Neural cell (in vitro differentiated cells): ENCODE measurements around the gene C1orf167. TPM values are rescaled to one million over a fixed set of nuclear protein-coding genes. Genes with fewer than 3 reads are reported as not detected.

Experiments used
- H2AFZ ChIP-seq: fragments of 200-600, 300-800 bp; sonication (generic), shearing (Covaris generic); 2 replicates; pipeline ENCODE4 v1.6.0; 2014; ENCODE audit warnings: low read depth, mild to moderate bottlenecking, antibody characterized with exemption, low read length, moderate library complexity
- H3F3A ChIP-seq: fragments of 200-600 bp; shearing (Covaris generic); 2 replicates; pipeline ENCODE4 v1.6.1; 2016; ENCODE audit warnings: mild to moderate bottlenecking, moderate library complexity, mixed read lengths, antibody characterized with exemption, low read length; ENCODE audit not compliant: insufficient read depth, poor library complexity, severe bottlenecking
- H3K27ac ChIP-seq: fragments of 200-600, 300-800 bp; sonication (generic), shearing (Covaris generic); 2 replicates; pipeline ENCODE4 v1.5.1; 2014; ENCODE audit warnings: mild to moderate bottlenecking, low read length, moderate library complexity
- H3K27me3 ChIP-seq: fragments of 300-800, 200-600 bp; sonication (generic), shearing (Covaris generic); 2 replicates; pipeline ENCODE4 v1.6.0; 2014; ENCODE audit warnings: mild to moderate bottlenecking, low read depth, low read length, moderate library complexity; ENCODE audit not compliant: insufficient read depth
- H3K36me3 ChIP-seq: fragments of 300-800, 200-600 bp; sonication (generic), shearing (Covaris generic); 2 replicates; pipeline ENCODE4 v1.5.1; 2014; ENCODE audit warnings: mild to moderate bottlenecking, antibody characterized with exemption, low read length, moderate library complexity; ENCODE audit not compliant: insufficient read depth
- H3K4me2 ChIP-seq: fragments of 300-800, 200-600 bp; sonication (generic), shearing (Covaris generic); 2 replicates; pipeline ENCODE4 v1.6.0; 2014; ENCODE audit warnings: mild to moderate bottlenecking, low read length
- H3K4me3 ChIP-seq: fragments of 300-800, 200-600 bp; sonication (generic), shearing (Covaris generic); 2 replicates; pipeline ENCODE4 v1.5.1; 2014; ENCODE audit warnings: mild to moderate bottlenecking, low read length, moderate library complexity
- H3K79me2 ChIP-seq: fragments of 200-600 bp; shearing (Covaris generic); replicated peaks from 2 replicates; pipeline ENCODE4 v1.6.0; 2014; ENCODE audit warnings: mild to moderate bottlenecking, low read length, moderate library complexity; ENCODE audit not compliant: insufficient read depth
- H3K9ac ChIP-seq: fragments of 300-800, 200-600 bp; sonication (generic), shearing (Covaris generic); 2 replicates; pipeline ENCODE4 v1.6.1; 2016; ENCODE audit warnings: mild to moderate bottlenecking, low read length, mixed read lengths
- H3K9me2 ChIP-seq: fragments of 200-600 bp; shearing (Covaris generic); 2 replicates; pipeline ENCODE4 v1.6.1; 2016; ENCODE audit warnings: mild to moderate bottlenecking, low read length, mixed read lengths; ENCODE audit not compliant: insufficient read depth
- H3K9me3 ChIP-seq: fragments of 200-600, 300-800 bp; sonication (generic), shearing (Covaris generic); 2 replicates; pipeline ENCODE4 v1.6.1; 2016; ENCODE audit warnings: mild to moderate bottlenecking, mixed run types, low read length, moderate library complexity, mixed read lengths
- H4K20me1 ChIP-seq: fragments of 200-600 bp; shearing (Covaris generic); 2 replicates; pipeline ENCODE4 v1.6.1; 2016; ENCODE audit warnings: mild to moderate bottlenecking, mixed run types; ENCODE audit not compliant: insufficient read depth
- EP300 ChIP-seq: fragments of 450-650 bp; conservative IDR thresholded peaks from 2 replicates; pipeline ENCODE4 v1.6.1; 2014; ENCODE audit warnings: antibody characterized with exemption, mild to moderate bottlenecking, moderate library complexity; ENCODE audit not compliant: poor library complexity, severe bottlenecking
- EZH2 ChIP-seq: fragments of 200-600, 300-800 bp; shearing (Covaris generic), sonication (generic); IDR thresholded peaks from 2 replicates; pipeline ENCODE4 v1.6.1; 2014; ENCODE audit warnings: antibody characterized with exemption, low read length, borderline replicate concordance, mild to moderate bottlenecking; ENCODE audit not compliant: insufficient read depth, poor library complexity, severe bottlenecking
- MXI1 ChIP-seq: fragments of 450-650 bp; conservative IDR thresholded peaks from 2 replicates; pipeline ENCODE4 v1.6.1; 2014; ENCODE audit warnings: antibody characterized with exemption, mild to moderate bottlenecking; ENCODE audit not compliant: poor library complexity, severe bottlenecking
- POLR2AphosphoS5 ChIP-seq: IDR thresholded peaks from 2 replicates; pipeline ENCODE4 v1.6.1; 2012
- RAD21 ChIP-seq: fragments of 450-650 bp; conservative IDR thresholded peaks from 2 replicates; pipeline ENCODE4 v1.6.1; 2014; ENCODE audit warnings: antibody characterized with exemption, mild to moderate bottlenecking, moderate library complexity
- SMC3 ChIP-seq: fragments of 450-650 bp; conservative IDR thresholded peaks from 2 replicates; pipeline ENCODE4 v1.6.1; 2014; ENCODE audit warnings: antibody characterized with exemption, mild to moderate bottlenecking, moderate library complexity; ENCODE audit not compliant: poor library complexity
- TAF1 ChIP-seq: IDR thresholded peaks from 2 replicates; pipeline ENCODE4 v1.6.1; 2012; ENCODE audit warnings: low read depth
- polyA plus RNA-seq: library from polyadenylated mRNA; depleted of rRNA; stranded (reverse); fragments of >200 nt; gene quantifications from 2 replicates; pipeline ENCODE4 v1.2.3, GENCODE V29; 2014
- TF ChIP-seq, protein P1 (sequence below): IDR thresholded peaks from 2 replicates; pipeline ENCODE4 v1.6.1; 2012; ENCODE audit warnings: borderline replicate concordance
- TF ChIP-seq, protein P2 (sequence below): fragments of 450-650 bp; IDR thresholded peaks from 2 replicates; pipeline ENCODE4 v1.5.1; 2014; ENCODE audit warnings: antibody characterized with exemption, mild to moderate bottlenecking, moderate library complexity; ENCODE audit not compliant: poor library complexity, severe bottlenecking

C1orf167 gene
- polyA plus RNA-seq, 1 donor from 2014 or later, result not detected

DNA sequence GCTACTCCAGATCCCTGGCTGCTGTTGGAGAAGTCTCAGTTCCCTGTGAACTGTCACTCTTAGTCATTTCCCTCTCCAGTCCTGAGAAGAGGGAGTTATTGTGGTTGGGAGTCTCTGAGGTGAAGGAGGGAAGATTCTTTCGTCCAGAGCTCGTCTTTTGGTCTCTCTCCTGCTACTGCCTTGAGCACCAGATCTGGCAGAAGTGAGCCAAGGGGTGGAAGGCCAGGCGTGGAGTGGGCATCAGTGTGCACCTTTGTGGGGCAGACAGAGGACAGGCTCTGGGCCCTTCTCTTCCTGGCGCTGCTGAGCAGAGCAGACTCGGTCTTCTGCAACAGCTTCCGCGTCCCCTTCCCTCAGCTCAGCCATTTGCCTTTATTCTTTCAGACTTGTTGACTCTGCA lies 63.1 kb downstream of the C1orf167 start:
- Histone ChIP-seq H2AFZ (no peak overlapping the region), H3K4me3 (no peak overlapping the region), H3K9me3 (no peaks in the 10 kb centered on the region), H3K27me3 (no peaks in the 10 kb centered on the region), H3K4me2 (no peak overlapping the region), H3K9ac (no peak overlapping the region), H3K9me2 (no peaks in the 10 kb centered on the region), H3K36me3 (no peaks in the 10 kb centered on the region), H4K20me1 (no peaks in the 10 kb centered on the region), H3F3A (no peaks in the 10 kb centered on the region), H3K27ac (no peak overlapping the region), H3K79me2 (no peaks in the 10 kb centered on the region)
- no peak for TF ChIP-seq SMC3
- no peak for TF ChIP-seq MXI1
- TF ChIP-seq POLR2AphosphoS5, result no peak
- no peak for TF ChIP-seq EP300
- no peak for TF ChIP-seq TAF1
- TF ChIP-seq, protein P1, sequence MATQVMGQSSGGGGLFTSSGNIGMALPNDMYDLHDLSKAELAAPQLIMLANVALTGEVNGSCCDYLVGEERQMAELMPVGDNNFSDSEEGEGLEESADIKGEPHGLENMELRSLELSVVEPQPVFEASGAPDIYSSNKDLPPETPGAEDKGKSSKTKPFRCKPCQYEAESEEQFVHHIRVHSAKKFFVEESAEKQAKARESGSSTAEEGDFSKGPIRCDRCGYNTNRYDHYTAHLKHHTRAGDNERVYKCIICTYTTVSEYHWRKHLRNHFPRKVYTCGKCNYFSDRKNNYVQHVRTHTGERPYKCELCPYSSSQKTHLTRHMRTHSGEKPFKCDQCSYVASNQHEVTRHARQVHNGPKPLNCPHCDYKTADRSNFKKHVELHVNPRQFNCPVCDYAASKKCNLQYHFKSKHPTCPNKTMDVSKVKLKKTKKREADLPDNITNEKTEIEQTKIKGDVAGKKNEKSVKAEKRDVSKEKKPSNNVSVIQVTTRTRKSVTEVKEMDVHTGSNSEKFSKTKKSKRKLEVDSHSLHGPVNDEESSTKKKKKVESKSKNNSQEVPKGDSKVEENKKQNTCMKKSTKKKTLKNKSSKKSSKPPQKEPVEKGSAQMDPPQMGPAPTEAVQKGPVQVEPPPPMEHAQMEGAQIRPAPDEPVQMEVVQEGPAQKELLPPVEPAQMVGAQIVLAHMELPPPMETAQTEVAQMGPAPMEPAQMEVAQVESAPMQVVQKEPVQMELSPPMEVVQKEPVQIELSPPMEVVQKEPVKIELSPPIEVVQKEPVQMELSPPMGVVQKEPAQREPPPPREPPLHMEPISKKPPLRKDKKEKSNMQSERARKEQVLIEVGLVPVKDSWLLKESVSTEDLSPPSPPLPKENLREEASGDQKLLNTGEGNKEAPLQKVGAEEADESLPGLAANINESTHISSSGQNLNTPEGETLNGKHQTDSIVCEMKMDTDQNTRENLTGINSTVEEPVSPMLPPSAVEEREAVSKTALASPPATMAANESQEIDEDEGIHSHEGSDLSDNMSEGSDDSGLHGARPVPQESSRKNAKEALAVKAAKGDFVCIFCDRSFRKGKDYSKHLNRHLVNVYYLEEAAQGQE, result no peak
- TF ChIP-seq RAD21, result no peak
- TF ChIP-seq, protein P2, sequence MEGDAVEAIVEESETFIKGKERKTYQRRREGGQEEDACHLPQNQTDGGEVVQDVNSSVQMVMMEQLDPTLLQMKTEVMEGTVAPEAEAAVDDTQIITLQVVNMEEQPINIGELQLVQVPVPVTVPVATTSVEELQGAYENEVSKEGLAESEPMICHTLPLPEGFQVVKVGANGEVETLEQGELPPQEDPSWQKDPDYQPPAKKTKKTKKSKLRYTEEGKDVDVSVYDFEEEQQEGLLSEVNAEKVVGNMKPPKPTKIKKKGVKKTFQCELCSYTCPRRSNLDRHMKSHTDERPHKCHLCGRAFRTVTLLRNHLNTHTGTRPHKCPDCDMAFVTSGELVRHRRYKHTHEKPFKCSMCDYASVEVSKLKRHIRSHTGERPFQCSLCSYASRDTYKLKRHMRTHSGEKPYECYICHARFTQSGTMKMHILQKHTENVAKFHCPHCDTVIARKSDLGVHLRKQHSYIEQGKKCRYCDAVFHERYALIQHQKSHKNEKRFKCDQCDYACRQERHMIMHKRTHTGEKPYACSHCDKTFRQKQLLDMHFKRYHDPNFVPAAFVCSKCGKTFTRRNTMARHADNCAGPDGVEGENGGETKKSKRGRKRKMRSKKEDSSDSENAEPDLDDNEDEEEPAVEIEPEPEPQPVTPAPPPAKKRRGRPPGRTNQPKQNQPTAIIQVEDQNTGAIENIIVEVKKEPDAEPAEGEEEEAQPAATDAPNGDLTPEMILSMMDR, result no peak
- TF ChIP-seq EZH2, result no peak

DNA sequence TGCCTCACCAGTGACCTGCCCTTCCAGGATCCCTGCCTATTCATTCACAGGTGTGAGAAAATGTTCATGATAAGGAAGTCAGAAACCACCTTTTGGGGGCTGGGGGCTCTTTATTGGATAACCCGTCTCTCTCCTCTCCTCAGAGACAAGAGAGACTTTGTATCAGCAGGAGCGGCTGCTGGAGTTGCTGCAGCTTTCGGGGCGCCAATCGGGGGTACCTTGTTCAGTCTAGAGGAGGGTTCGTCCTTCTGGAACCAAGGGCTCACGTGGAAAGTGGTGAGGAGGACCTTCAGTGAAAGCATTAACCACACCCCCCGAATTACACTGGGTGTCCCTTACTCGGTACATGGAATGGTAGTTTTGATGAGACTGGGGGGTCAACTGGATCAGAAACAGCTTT lies 65.0 kb downstream of the C1orf167 start:
- Histone ChIP-seq H3K9me2 (no peaks in the 10 kb centered on the region), H3K27me3 (no peaks in the 10 kb centered on the region), H3K9me3 (no peaks in the 10 kb centered on the region), H3K9ac (no peak overlapping the region), H4K20me1 (no peaks in the 10 kb centered on the region), H3F3A (no peaks in the 10 kb centered on the region), H3K4me2 (no peak overlapping the region), H3K36me3 (no peaks in the 10 kb centered on the region), H3K27ac (no peak overlapping the region), H3K4me3 (no peak overlapping the region), H2AFZ (no peak overlapping the region), H3K79me2 (no peaks in the 10 kb centered on the region)
- TF ChIP-seq EP300, result no peak
- TF ChIP-seq, protein P2, result no peak
- TF ChIP-seq TAF1, result no peak
- no peak for TF ChIP-seq MXI1
- TF ChIP-seq, protein P1, result no peak
- no peak for TF ChIP-seq SMC3
- no peak for TF ChIP-seq POLR2AphosphoS5
- TF ChIP-seq RAD21, result no peak
- no peak for TF ChIP-seq EZH2
